Neural progenitor cell (in vitro differentiated cells): ENCODE measurements around the gene PC. TPM values are rescaled to one million over a fixed set of nuclear protein-coding genes. Genes with fewer than 3 reads are reported as not detected.
A peak's percentile ranks its signal among the peaks of the same experiment; 100 is the strongest.

Source experiments
- DNase-seq: peaks from one replicate; pipeline ENCODE4 v3.0.0-alpha.2; 2016; ENCODE audit warnings: low spot score
- H2AFZ ChIP-seq: fragments of 200-600 bp; sonication (generic); replicated peaks from 2 replicates; pipeline ENCODE4 v1.6.1; 2016; ENCODE audit warnings: antibody characterized with exemption
- H3F3A ChIP-seq: fragments of 200-600 bp; sonication (generic); 2 replicates; pipeline ENCODE4 v1.6.1; 2016; ENCODE audit warnings: antibody characterized with exemption, low read depth
- H3K27ac ChIP-seq: fragments of 200-600 bp; sonication (generic); 2 replicates; pipeline ENCODE4 v1.5.1; 2016; ENCODE audit warnings: mild to moderate bottlenecking
- H3K27me3 ChIP-seq: fragments of 200-600 bp; sonication (generic); 2 replicates; pipeline ENCODE4 v1.6.1; 2016; ENCODE audit warnings: mild to moderate bottlenecking, moderate library complexity
- H3K36me3 ChIP-seq: fragments of 200-600 bp; sonication (generic); 2 replicates; pipeline ENCODE4 v1.5.1; 2016
- H3K4me1 ChIP-seq: fragments of 200-600 bp; sonication (generic); 2 replicates; pipeline ENCODE4 v1.6.1; 2016; ENCODE audit warnings: mixed run types
- H3K4me2 ChIP-seq: fragments of 200-600 bp; sonication (generic); 2 replicates; pipeline ENCODE4 v1.6.1; 2016
- H3K4me3 ChIP-seq: fragments of 200-600 bp; sonication (generic); 2 replicates; pipeline ENCODE4 v1.5.1; 2016
- H3K79me2 ChIP-seq: fragments of 200-600 bp; sonication (generic); 2 replicates; pipeline ENCODE4 v1.6.1; 2016; ENCODE audit warnings: low read depth
- H3K9ac ChIP-seq: fragments of 200-600 bp; sonication (generic); 2 replicates; pipeline ENCODE4 v1.6.1; 2016
- H3K9me3 ChIP-seq: fragments of 200-600 bp; sonication (generic); 2 replicates; pipeline ENCODE4 v1.5.1; 2016; ENCODE audit warnings: low read depth
- H4K20me1 ChIP-seq: fragments of 200-600 bp; sonication (generic); 2 replicates; pipeline ENCODE4 v1.6.1; 2016; ENCODE audit warnings: low read depth
- H3K27ac Mint-ChIP-seq: 3 replicates; pipeline ENCODE4 v1.8.0; 2021; ENCODE audit warnings: mixed read lengths
- H3K27me3 Mint-ChIP-seq: 2 replicates; pipeline ENCODE4 v1.8.0; 2022; ENCODE audit warnings: low read depth, mild to moderate bottlenecking, inconsistent platforms, moderate library complexity, mixed read lengths; ENCODE audit not compliant: insufficient read depth
- H3K36me3 Mint-ChIP-seq: 3 replicates; pipeline ENCODE4 v1.8.0; 2021; ENCODE audit warnings: mixed read lengths
- H3K4me1 Mint-ChIP-seq: 3 replicates; pipeline ENCODE4 v1.8.0; 2021; ENCODE audit warnings: mixed read lengths
- H3K4me3 Mint-ChIP-seq: 3 replicates; pipeline ENCODE4 v1.8.0; 2021; ENCODE audit warnings: mild to moderate bottlenecking, moderate library complexity, mixed read lengths
- H3K9me3 Mint-ChIP-seq: 3 replicates; pipeline ENCODE4 v1.8.0; 2020; ENCODE audit warnings: mixed read lengths
- CTCF ChIP-seq: fragments of 200-600 bp; sonication (generic); IDR thresholded peaks from 2 replicates; pipeline ENCODE4 v1.5.1; 2017; ENCODE audit warnings: antibody characterized with exemption, mild to moderate bottlenecking
- EZH2 ChIP-seq: fragments of 200-600 bp; sonication (generic); IDR thresholded peaks from 2 replicates; pipeline ENCODE4 v1.6.1; 2017; ENCODE audit warnings: antibody characterized with exemption, mild to moderate bottlenecking, moderate library complexity
- EZH2phosphoT487 ChIP-seq: fragments of 200-600 bp; sonication (generic); IDR thresholded peaks from 2 replicates; pipeline ENCODE4 v1.6.1; 2017; ENCODE audit warnings: antibody characterized with exemption
- total RNA-seq: library from RNA; depleted of rRNA; stranded (reverse); fragments of >200 nt; gene quantifications from 2 replicates; pipeline ENCODE4 v1.2.3, GENCODE V29; 2015; ENCODE audit warnings: low replicate concordance

The PC gene
- total RNA-seq, 1 donor from 2014 or later, result 11.4 TPM

GRCh38 chr11:66842896-66843775, 115.0 kb downstream of the PC start, which contains the start of gene RCE1:
TSS of gene RCE1 (plus strand) at chr11:66843441. CDS start at chr11:66843456, 15 bp downstream.
- Mint-ChIP-seq H3K36me3 (peaks cover 15% of the 10 kb centered on the region), H3K9me3 (no peaks in the 10 kb centered on the region), H3K27me3 (peaks cover 5% of the 10 kb centered on the region), H3K27ac (peak within 1 kb of the TSS; percentile 67), H3K4me3 (peak within 1 kb of the TSS; percentile 91), H3K4me1 (peaks cover 22% of the 10 kb centered on the region)
- no peaks in the 10 kb centered on the region for H3K27me3 ChIP-seq
- H3K4me3 ChIP-seq, result peak within 1 kb of the TSS; percentile 96
- H3F3A ChIP-seq, result peaks cover 10% of the 10 kb centered on the region
- H3K9me3 ChIP-seq, result no peaks in the 10 kb centered on the region
- peaks cover 39% of the 10 kb centered on the region for H4K20me1 ChIP-seq
- H3K4me1 ChIP-seq, result peaks cover 6% of the 10 kb centered on the region
- H3K9ac ChIP-seq, result peak within 1 kb of the TSS; percentile 93
- peak within 1 kb of the TSS; percentile 95 for H2AFZ ChIP-seq
- H3K4me2 ChIP-seq, result peak within 1 kb of the TSS; percentile 99
- TF ChIP-seq CTCF, result no peak
- no peak for TF ChIP-seq EZH2
- no peak for TF ChIP-seq EZH2phosphoT487
- peak; percentile 96 for DNase-seq
- peak within 1 kb of the TSS; percentile 77 for H3K27ac ChIP-seq
- no peaks in the 10 kb centered on the region for H3K36me3 ChIP-seq
- peaks cover 36% of the 10 kb centered on the region for H3K79me2 ChIP-seq

GRCh38 chr11:66842501-66842895, 115.7 kb downstream of the PC start:
- H3K4me1 Mint-ChIP-seq, result peaks cover 22% of the 10 kb centered on the region
- no peak for DNase-seq
- no peak overlapping the region for H2AFZ ChIP-seq

GRCh38 chr11:66841861-66842260, 116.3 kb downstream of the PC start:
- Histone ChIP-seq H3K79me2 (peaks cover 36% of the 10 kb centered on the region), H3K4me3 (peak overlapping the region; percentile 96), H3K27me3 (no peaks in the 10 kb centered on the region), H3F3A (peaks cover 10% of the 10 kb centered on the region), H3K9ac (peak overlapping the region; percentile 84), H3K36me3 (no peaks in the 10 kb centered on the region), H3K9me3 (no peaks in the 10 kb centered on the region), H2AFZ (no peak overlapping the region), H3K4me2 (peak overlapping the region; percentile 83), H3K4me1 (peaks cover 6% of the 10 kb centered on the region), H4K20me1 (peaks cover 39% of the 10 kb centered on the region), H3K27ac (no peak overlapping the region)
- Mint-ChIP-seq H3K4me3 (peak overlapping the region; percentile 87), H3K36me3 (peaks cover 14% of the 10 kb centered on the region), H3K9me3 (no peaks in the 10 kb centered on the region), H3K4me1 (peaks cover 22% of the 10 kb centered on the region), H3K27ac (no peak overlapping the region), H3K27me3 (peaks cover 5% of the 10 kb centered on the region)
- DNase-seq, result no peak
- TF ChIP-seq CTCF (no peak), EZH2phosphoT487 (no peak), EZH2 (no peak)

More at GRCh38 chr11:66842501-66842895, 115.7 kb downstream of the PC start:
- Histone ChIP-seq H3K27ac (peak overlapping the region; percentile 77), H3K4me1 (peaks cover 6% of the 10 kb centered on the region), H3K36me3 (no peaks in the 10 kb centered on the region), H4K20me1 (peaks cover 39% of the 10 kb centered on the region), H3K9ac (peak overlapping the region; percentile 84), H3F3A (peaks cover 10% of the 10 kb centered on the region), H3K9me3 (no peaks in the 10 kb centered on the region), H3K4me2 (peak overlapping the region; percentile 83), H3K4me3 (peak overlapping the region; percentile 96), H3K27me3 (no peaks in the 10 kb centered on the region), H3K79me2 (peaks cover 36% of the 10 kb centered on the region)
- Mint-ChIP-seq H3K27ac (peak overlapping the region; percentile 52), H3K27me3 (peaks cover 5% of the 10 kb centered on the region), H3K4me3 (peak overlapping the region; percentile 87), H3K9me3 (no peaks in the 10 kb centered on the region), H3K36me3 (peaks cover 14% of the 10 kb centered on the region)
- TF ChIP-seq EZH2phosphoT487 (no peak), EZH2 (no peak), CTCF (no peak)
